UCSD-AML1 (cell line): ENCODE data around the gene FOXP1.

ENCODE experiments used
- DNase-seq: peaks from one replicate; lab custom pipeline; 2025; ENCODE audit not compliant: unreplicated experiment; lab: John Stamatoyannopoulos, UW

The FOXP1 gene

DNA sequence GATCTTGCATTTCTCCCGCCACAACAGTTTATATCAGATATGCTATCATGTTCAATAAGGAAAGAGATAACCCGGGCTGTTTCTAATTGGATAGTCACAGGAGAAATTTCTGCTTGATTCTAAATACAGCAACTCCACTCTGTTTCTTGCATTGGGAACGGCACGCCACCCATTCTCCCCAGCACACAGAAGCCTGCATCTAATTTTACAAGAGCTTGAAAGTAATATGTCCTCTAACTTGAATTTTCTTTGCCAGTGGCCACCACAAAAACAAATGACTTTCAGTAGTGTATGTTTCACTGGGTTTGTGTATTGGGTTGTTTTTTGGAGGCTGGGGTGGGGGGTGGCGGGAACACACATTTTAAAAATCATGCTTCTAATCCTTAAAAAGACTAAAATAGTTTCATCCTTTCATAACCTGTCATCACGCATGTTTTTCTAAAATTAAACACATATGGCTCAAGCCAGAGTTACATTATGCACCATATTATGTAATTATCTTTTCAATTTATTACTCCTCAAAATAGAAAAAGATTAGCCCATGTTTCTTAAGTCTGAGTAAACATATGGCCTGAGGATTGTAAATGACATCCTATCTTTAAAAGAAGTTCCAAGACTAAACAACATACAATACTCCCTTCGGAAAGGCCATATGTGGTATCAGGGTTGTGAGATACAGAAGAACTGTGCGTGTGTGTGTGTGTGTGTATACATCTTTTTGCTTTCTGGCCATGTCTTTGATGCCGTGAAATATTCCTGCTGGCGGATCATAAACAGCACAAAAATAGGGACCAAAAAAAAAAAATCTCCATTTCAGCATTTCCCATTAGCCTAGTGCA, 176.3 kb downstream of the FOXP1 start:
- no peak for DNase-seq

DNA sequence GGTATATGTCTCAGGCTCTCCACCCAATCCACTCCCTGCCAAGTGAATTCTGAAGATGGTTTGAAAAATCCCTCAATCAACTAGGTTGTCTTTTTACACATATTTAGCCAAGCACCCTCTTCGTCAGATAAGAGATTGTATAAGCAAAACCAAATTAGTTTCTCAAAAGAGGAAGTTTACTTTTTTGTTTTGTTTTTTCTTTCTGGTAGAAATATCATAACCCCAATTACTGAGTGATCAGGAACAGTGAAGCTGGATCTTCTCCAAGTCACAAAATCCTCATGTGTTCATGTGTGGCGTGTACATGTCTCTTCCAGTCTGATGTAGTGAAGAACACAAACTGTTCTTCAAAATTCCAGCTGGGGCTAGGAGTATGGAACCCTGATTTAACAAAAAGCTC, 180.6 kb downstream of the FOXP1 start:
- DNase-seq: no peak

DNA sequence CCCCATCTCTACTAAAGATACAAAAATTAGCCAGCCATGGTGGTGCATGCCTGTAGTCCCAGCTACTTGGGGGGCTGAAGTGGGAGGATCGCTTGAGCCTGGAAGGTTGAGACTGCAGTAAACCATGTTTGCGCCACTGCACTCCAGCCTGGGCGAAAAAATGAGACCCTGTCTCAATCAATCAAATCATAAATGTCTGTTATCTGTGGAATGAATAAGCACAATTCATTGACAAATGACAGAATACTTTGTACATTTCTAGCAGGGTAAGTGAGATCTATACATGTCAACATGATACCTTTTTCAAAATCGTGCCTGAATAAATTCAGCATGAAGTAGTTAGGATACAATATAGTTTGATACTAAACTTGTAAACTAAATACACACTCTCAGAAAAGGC, 181.2 kb downstream of the FOXP1 start:
- no peak for DNase-seq

DNA sequence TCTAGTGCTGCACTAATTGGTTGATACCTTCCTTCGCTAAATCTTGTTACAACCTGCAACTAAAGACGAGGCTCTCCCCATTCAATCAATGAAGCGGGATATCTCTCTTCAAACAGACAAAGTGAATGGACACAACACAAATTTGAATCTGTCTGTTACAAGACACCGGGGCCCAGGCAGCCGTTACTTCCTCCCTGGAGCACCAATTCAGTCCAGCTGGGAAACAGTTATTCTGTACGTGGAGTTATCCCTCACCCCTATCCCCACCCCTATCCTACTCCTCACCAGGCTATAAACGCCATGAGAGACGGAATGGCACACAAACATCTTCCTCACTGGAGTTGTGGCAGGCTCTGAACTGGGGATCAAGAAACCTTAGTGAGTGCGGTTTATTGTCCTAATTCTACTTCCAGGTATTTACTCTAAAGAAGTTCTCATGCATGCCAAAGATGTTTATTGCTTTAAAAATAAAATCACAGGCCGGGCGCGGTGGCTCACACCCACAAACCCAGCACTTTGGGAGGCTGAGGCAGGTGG, 181.8 kb downstream of the FOXP1 start:
- no peak for DNase-seq

DNA sequence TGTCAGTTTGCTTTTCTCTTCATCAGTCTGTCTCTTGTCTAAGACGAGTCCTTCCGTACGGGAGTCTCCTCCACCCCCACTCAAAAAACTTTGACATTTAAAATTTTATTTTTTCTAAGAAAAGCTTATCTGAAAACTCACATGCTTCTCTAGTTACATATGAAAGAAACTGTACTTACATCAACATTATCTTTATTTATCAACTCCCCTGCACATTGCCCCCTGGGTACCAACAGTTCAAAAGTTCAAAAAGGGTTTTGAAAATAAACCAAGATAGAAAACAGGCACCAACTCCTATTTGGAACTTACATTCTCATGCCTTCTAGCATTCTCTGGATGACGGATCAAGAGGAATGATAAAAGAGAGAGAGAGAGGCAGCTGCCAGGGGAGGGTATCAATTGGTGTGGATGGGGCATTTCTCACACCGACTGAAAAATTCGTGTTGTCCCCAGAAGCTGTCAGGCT, 182.5 kb downstream of the FOXP1 start:
- DNase-seq: no peak

DNA sequence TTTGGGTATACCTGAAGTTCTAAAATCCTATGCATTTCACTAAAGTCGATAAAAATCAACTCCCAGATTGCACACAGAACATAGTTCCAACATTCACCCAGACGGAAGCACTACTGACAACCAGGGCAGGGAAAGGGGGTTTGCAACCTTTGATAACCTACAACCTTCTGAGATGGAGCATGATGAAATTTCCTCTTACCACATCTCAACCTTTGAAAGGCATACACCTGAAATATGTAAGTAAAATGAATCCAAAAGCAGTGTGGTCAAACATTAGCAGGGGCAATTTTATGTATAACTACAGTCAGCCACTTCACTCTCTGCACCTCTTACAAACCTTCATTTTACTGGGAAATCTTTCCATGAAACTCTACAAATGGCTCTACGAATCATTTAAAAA, 184.1 kb downstream of the FOXP1 start:
- no peak for DNase-seq

DNA sequence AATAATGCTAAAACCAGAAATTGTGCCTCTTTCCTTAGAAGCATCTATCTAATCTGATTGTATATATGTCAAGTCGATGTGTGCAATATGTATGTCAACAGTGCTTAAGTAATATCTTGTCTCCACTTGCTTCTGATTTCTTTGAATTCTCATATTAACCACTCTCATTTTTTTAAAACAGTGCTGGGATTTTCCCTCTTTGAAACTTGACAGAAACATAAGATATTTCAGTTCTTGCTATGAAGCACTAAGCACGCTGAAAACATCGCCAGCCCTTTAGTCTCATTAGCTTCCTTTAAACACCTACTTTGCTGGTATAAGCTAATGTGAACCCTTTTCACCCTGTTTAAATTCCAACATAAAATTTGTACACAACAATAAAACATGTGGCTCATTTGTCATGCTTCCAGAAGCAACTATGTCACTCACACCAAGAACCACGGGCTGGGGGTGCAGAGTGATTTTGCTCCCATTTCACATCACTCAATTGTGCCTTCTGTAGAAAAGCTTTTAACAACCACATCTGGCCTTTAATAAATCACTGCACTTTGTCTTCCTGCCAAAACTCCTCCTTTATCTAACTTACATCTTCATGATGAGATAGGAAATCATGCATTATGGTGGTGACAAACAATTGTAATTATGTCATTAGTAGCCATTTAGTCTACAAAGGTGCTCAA, 185.2 kb downstream of the FOXP1 start:
- DNase-seq: no peak

DNA sequence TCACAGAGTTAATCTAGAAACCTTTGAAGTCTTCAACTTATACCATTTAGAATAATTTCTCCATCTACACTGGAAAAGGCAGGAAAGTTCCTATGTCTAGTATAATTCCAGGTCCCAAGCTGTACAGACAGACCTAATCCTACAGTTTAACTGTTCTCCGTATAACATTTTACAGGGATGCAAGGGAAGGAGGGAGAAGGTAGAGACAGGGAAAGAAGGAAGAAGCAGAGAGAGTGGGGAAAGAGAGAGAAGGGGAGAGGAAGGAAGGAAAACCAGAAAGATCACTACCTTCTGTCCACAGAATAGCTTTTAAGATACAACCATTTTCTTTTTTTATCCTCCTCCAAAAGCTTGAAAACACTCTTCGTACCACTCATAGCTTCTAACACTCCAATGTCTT, 185.8 kb downstream of the FOXP1 start:
- DNase-seq: no peak

DNA sequence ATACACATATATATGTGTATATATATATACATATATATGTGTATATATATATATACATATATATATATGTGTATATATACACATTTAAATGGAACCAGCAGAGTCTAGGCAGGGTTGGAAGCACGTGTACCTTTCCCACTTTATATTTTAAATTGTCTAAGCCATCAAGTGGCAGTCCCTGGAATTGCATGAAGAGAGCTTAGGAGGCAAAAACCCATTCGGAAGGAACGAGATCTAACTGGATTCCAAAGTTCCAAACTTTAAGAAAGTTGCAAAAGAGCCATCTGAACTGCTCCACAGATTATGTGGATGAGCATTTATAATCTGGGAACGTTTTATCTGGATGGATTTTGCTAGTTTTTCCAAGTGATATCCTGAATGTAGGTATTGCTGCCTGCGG, 186.5 kb downstream of the FOXP1 start:
- DNase-seq: no peak

DNA sequence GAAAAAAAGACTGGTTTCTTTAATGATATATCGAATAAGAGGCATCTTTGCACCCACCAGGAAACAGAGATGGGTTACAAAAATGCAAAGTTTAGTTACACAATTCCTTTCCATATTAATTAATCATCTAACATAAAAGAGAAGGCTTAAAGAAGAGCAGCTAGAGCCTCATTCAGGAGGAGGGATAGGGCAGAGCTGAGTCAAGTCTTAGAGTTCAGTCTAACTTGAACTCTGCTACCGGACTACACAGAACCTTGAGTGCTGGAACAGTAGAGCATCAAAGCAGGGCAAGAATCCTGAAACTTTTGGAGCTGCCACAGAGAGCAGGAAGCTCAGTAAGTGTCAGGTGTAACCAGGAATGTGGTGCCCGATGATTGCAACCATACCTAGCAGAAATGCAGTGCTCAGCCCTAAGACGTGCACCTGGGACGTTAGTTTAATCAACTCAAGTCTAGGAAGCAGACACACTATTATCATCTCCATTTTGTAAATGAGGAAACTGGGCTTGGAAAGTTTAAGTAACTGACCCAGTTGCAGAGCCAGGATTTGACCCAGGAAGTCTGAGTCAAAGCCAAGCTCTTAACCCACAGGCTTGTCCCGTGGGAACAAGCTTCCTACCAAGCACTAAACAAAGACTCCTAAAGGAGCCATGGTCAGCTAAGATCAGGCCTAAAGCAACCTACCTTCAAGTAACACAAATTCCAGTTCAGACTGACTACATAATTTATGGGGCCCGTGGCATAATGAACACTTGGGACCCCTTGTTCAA, 187.4 kb downstream of the FOXP1 start:
- DNase-seq: no peak

DNA sequence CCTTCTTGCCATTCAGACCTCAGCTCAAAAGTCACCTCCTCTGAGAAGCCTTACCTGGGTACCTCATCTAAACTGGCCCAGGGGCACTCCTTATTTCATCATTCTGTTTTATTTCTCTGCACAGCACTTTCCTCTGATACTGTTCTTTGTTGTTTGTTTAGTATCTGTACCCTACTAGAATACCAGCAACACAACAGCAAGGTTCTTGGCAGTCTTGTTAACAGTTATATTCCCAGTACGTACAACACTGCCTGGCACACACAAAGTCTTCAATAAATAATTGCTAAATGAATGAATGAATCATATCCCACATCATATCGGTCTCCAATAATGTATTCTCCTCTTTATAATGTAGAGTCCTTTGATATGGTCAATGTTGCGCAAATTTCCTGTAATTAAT, 188.1 kb downstream of the FOXP1 start:
- DNase-seq: no peak

DNA sequence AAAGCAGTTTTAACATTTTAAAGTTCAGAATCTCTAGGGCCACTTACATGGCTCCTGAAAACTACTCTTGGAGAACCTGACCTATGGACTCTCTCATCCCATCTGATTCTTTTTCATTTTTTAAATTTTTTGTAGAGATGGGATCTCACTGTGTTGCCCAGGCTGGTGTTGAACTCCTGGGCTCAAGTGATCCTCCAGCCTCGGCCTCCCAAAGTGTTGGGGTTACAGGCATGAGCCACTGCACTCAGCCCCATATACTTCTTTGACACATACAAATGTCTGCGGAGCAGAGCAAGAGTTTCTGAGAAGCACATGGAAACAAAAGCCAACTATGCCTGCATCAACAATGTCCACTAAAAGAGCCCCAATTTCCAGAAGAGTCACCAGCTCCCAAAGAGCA, 189.8 kb downstream of the FOXP1 start:
- DNase-seq: no peak

DNA sequence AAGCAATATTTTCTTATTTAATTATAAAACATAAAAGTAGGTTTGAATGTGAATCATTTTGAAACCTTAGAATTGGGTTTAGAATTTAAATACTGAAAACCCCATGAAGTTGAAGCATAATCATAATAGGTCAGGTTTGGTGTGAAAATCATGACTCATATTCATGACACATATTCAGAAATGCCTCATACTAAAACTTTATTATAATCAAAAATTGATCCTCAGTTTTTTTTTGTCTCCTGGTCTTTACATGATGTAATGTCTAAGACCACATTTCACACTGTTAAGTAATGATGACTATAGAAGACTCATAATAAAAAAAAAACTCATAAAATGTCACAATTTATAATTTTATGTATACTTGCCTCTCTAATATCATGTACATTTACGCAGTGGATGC, 190.4 kb downstream of the FOXP1 start:
- DNase-seq: no peak

DNA sequence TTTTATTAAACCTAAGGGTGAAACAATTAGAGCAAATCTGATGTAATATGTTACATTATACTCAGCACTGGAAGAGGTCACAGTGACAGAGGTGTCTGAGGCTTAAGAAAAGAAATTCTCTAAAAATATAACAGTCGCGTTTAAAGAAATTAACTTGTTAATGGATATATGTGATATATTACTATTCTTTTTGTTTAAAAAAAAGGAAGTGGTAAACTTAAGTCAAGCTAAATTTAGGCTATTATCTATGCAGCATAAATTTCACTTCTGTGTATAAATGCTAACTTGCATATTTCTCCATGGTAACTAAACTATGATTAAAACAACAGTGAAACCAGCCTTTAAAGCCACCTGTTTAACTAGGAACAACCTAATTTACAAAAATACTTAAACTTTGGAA, 191.3 kb downstream of the FOXP1 start:
- DNase-seq: no peak

DNA sequence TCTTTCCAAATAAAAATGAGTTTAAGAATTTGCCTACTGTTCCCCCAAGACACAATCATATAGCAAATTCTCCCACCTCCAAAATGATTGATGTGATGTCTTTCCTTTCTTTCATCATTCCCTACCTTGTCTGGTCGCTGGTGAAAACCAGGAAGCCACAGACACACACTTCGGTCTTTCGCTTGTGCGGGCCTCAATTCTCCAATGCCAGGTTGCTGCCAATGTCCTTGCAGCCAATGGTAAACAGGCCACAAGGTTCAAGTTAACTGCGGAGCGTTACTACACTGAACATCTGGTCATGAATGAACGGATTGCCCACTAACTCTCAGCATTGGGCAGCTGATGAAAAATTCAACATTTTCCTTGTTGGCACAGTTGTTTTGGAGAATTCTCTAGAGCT, 192.2 kb downstream of the FOXP1 start:
- DNase-seq: no peak

DNA sequence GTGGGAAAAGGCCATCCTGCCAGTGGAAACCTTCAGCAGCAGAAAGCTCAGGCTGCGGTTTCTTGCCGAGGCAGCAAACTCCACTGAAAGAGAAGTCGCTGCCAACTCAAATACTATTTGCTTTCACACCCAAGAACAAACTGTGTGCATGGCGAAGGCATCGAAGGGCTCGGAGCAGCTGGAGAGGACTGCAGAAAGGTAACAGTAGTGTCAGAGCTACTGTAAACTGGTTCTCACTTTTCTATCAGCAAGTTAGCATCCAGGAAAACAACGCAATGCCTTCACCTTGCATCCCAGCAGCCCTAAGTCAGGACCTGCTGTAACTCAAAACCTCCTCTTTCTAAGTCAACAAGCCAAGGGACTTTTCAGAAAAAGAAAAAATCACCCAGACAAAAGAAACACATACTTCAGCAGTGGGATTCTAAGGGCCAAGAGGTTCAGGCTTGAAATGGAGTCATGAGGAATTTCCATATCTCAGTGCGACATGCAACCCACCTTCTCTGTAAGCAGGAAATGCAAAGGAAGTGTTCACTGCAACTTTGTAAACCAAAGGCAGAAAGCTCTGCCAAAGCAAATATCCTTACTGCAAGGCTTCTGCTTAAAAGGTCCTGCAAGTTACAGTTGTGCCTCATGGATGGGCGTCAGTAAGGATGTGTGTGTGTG, 193.5 kb downstream of the FOXP1 start:
- peak; percentile 77 for DNase-seq

DNA sequence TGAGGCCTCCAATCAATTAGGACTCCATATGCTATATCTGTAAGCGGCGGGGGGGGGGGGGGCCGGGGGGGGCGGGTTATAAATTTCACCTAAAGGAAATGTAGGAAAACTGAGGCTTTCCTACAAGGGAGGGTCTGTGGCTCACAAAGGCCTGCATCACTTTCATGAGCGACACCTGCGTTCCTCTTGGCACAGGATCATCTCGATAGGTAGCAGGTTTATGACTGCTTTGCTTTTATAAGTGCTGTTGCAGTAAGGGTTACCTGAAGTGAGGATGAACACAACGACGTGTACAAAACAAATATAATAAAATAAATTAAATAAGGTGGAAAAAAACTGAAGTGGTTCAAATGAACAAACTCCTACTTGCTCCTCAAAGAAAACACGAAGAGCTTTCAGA, 194.3 kb downstream of the FOXP1 start:
- no peak for DNase-seq

DNA sequence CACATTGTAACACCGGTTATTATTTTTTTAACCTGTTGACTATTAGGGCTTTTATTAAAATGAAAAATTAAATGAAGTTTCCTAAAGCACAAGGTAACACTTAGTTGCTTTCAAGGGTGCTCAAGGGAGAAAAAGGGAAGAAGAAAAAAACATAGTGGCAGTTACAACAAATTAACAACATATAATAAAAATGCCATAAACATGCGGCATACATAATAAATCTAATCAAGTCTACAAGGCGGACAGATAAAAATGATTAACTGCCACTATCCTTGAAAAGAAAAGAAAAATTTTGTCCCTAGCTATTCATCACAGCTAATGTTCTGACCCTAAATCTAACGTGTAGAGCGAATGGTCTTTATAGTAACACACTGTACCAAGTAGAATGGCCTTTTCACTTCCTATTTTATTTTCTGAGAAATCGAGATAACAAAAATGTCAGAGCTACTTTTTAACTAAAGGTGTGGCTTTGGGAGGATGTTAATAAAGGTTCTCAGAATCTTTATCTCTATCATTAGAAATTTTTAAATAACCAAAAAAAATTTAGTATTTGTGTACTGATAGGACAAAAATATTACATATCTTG, 194.9 kb downstream of the FOXP1 start:
- DNase-seq: no peak

DNA sequence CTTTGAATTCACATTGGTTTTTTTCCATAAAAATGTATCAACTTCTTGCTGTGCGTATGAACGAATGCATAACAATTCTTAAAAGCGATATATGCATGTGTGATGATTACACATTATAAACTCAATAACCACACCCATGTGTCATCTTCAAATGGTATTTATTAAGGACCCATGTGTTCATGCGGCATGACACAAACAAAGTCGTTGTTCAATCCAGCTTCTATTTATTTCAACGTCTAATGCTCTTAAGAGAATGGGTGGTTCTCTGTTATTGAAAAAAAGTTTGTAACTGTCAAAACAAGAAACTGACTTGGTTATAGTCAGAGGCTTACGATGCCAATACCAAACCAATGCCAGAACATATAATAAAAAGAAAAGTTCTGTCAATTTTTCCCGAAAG, 195.9 kb downstream of the FOXP1 start:
- no peak for DNase-seq

DNA sequence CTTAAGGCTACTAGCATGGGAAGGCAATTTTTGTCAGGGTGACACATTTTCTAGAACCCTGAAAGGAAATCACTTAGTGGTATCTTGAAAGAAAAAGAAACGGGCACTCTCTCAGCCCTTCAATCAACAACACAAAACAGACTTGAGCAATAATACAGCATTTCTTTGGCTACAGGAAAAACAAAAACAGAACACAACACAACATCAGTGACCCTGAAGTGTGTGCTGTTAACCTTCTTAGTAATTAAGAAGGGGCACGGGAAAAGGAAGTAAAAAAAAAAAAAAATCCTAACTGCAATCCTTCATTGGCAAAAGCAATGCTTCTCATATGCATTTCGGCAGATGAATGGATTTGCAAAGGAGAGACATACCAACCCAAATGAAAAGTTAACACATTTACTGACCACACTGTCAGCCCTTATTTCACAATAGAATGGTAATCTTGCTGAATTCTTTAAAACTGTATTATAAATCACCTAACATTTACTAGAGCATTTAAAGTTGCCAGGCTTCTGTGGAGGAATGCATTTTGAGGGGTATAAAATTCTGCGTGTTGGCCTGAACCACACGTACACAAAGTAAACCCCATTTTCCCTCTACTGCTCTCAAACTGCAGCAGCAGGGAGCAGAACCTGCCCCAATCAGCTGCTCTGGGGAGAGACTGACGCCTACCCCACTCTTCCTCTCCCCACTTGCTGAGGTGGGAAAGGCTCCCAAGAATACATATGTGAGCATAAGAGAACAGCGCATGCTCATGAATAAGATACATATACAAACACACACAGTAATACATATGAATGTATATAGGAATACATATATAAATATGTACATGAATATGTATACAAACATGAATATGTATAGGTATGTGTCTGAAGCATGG, 198.5 kb downstream of the FOXP1 start:
- no peak for DNase-seq
